Cerebellar nuclear complex (tissue), 1 donor: ENCODE measurements around the gene SMCP.

Experiments used
- DNase-seq, 2 experiments: peaks; one replicate each; lab custom pipeline; 2025; lab: John Stamatoyannopoulos, UW

SMCP gene

DNA sequence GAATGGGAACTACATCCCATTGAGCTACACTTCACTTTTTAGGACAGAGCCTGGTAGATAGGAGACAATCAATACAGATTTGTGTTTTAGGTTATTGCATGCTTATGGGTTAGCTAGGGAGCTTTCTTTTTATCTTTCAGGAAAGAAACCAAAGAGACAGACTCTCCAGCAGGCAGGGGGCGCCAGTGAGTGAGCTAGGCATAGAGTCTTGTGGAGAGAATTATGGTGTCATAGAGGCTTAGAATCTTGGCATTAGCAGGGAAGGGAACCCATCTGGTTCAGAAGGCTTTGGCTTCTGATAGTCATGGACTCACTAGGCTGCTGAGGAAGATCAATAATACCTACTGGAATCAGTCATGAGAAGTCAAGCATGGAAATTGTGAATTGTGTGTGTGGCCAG lies at the start of gene SMCP:
SMCP (plus strand) TSS at position 281 of the 400 bp plus-strand sequence. CDS start 6,101 bp downstream, outside the sequence.
- no peak for DNase-seq

GRCh38 chr1:152836870-152837269 lies 41.3 kb upstream of the SMCP start:
- no peak for DNase-seq

- no peak for DNase-seq
Measured at GRCh38 chr1:152842556-152842955, 35.6 kb upstream of the SMCP start, which contains the start of gene LCE6A. Gene LCE6A (plus strand): TSS chr1:152842856. CDS start chr1:152843521, 665 bp downstream.

DNA sequence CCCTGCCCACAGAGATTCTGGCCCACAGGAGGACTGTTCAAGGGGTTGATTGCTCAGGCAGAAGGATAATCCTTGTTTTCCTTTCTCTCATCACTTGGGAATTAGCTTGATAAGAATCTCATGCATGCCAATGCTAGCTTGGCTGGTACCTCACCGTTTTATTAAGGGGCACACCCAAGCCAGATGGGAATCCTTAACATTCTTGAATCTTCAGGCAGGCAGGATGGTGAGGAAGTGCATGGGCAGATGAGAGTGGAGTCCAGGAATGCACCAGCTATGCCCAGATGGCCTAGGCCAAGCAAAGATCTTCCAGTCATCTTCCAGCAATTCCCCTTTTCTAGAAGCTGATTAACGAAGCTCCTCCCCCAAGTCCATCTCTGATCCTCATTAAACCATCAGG lies 22.5 kb upstream of the SMCP start:
- no peak for DNase-seq

DNA sequence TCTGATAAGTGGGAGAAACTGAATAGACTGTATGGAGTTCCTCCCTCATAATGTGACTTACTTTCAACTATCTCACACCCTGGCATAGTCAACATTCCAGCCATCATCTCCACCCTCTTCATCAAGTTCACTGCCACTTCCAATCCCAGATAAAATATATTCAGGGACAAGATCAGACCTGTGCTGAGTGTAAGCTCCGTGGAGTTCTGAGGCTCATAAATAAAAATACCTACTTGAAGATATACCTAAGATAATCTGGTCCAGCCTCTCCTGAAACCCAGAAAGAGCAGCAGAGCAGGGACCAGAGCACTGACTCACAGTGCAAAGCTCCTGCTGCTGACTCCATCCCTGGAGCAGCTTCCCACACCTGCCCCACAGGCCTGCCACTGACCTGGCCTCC lies 20.1 kb upstream of the SMCP start:
- DNase-seq = no peak

GRCh38 chr1:152859696-152860095 lies 18.4 kb upstream of the SMCP start, which contains the start of gene LCE7A:
Gene LCE7A (plus strand): TSS chr1:152859996. CDS start chr1:152860698, 702 bp downstream.
- no peak for DNase-seq

DNA sequence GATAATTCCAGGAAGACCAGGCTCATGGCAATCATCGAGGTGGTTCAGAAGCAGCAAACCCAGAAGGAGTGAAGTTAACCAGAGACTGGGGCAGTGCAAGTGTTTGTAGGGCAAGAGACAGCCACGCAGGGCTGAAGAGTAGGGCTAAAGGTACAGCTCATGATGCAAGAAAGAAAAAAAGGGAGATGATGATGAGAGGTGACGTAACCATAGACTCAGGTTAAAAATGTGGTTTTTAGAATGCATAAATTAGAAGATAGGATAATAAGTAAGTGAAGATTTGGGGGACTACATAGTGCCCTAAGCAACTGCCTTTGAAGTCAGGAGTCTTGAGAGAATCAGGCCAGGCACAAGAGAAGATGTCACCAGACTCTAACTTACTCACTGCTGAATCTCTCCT lies 18.0 kb upstream of the SMCP start:
- no peak for DNase-seq

- DNase-seq = no peak
Measured at GRCh38 chr1:152861374-152861773, 16.7 kb upstream of the SMCP start.

DNA sequence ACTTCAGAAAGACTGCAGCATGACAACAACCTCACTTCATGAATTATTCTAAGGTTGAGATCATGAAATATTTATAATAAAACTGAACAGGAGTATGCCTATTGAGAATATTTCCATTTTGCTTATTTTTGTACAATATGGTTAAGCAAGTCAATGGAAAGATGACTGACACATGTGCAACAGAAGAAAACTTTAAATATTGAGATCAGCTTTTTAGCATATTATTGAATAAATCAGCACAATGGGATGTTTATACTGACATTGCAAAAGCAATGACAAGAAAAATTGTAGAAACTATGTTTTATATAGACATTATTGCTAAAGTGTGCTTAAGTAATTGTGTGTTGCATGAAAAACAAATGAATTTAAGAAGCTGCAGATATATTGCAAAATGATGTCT lies 13.7 kb upstream of the SMCP start:
- DNase-seq = no peak

- DNase-seq = no peak
Measured at GRCh38 chr1:152866321-152866720, 11.8 kb upstream of the SMCP start.

GRCh38 chr1:152869808-152870419 lies 8.2 kb upstream of the SMCP start:
- DNase-seq = no peak

DNA sequence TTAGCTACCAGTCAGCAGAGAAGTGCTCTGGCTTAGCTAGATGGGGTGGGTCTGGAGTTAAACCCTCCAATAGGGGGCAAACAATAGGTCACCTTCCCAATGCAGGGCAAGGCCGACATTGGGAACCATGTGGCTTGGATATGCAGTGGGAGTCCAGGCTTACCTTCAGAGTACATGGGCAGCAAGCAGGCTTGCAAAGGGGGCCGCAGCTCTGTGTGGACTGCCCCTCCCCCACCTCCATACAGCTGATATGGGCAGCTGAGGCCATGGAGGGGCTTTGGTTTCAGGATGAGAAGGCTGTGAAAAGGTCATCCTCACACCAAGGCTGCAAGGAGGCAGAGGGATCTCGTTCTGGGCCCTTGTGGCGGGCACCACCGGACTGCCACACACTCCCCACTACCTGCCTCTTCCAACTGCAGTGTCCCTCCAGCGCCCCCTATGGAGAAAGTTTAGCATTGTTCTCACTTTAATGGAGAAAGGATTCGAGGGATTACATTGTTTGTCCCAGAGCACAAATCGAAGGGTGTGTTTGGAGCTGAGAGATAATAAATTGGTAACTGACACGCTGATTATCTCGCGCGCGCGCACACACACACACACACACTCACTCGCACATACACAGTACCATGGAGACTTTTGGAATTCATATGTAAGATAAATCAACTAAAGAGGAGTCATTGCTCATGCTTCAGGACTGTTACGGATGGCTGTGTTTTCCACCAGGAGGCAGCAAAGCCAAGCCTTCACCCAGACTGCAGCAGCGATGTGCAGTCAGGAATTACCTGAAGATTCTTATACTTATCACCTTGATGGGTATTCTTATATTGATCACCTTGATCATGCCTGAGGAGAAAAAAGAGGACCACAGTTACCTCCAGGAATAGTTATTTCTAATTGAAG lies 7.0 kb upstream of the SMCP start:
- DNase-seq = no peak

- DNase-seq = no peak
Measured at GRCh38 chr1:152871731-152872126, 6.4 kb upstream of the SMCP start.

GRCh38 chr1:152873495-152873894 lies 4.6 kb upstream of the SMCP start:
- DNase-seq = no peak

- no peak for DNase-seq
Measured at GRCh38 chr1:152876827-152877226, 1.3 kb upstream of the SMCP start.

DNA sequence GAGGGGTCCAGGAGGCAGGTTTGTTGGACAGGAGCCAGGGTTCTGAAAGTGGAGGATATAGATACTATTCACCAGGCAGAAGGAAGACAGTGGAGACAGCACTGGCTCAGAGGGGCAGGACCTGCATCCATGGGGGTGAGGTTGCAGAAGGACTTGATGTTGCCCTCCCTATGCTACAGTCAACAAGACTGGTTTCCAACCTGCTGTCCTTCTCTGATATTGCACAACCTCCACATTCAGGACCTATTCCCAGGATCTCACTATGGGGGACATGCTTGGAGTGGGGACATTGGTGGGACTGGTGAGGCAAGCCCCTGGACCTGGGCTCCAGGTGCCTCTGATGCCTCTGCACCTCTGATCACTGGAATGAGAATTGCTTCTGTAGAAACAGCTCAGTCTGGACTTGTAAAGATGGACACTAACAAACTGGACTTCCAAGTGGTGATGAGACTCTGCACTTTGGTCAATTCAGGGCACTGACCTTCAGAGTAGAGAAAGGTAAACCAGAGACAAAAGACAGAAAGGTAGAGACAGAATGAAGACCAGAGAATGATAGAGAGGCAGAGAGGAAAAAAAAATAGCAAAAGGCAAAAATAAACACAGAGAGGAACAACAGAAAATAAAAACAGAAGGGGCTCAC lies 1.6 kb downstream of the SMCP start:
- no peak for DNase-seq

DNA sequence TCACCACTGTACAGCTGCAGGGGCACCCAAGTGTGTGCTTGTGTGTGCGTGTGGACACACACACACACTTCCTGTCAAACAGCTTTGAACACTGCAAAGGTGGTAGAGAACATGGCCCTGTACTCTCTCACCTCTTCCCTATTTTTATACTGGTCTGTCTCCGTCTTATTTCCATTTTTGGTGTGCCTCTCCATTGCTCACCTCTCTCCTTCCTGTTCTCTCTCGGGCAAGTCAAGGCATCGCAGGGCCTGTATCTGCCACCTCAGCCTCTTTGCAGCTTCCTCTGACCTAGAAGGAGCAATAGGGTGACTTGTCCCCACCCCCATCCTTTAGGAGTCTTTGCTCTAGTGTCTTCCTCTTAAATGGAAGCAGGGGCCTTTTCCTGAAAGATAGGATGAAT lies 2.2 kb downstream of the SMCP start:
- DNase-seq = no peak

GRCh38 chr1:152880907-152881306 lies 2.8 kb downstream of the SMCP start:
- DNase-seq = no peak

- no peak for DNase-seq
Measured at GRCh38 chr1:152884085-152884484, 6.0 kb downstream of the SMCP start.

DNA sequence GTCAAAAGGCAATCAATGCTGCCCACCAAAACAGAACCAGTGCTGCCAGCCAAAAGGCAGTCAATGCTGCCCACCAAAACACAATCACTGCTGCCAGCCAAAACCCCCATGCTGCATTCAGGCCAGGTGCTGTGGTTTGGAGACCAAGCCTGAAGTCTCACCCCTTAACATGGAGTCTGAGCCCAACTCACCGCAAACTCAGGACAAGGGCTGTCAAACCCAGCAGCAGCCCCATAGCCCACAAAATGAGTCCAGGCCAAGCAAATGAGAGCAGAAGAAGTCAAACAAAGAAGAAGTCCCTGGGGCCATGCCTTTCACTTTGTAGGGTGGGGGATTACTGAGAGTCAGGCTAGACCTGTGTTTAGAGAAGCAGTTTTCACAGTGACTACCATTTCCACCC lies 6.4 kb downstream of the SMCP start:
- DNase-seq = no peak

- DNase-seq = no peak
Measured at GRCh38 chr1:152884966-152885624, 7.0 kb downstream of the SMCP start.

- no peak for DNase-seq
Measured at GRCh38 chr1:152886085-152886484, 8.0 kb downstream of the SMCP start.
